Hepatocyte (in vitro differentiated cells): ENCODE data around the gene ADAMTS14.

ENCODE experiments used
- EZH2 ChIP-seq: fragments of 200-600 bp; sonication (generic); IDR thresholded peaks from 2 replicates; pipeline ENCODE4 v1.6.1; 2016; ENCODE audit warnings: antibody characterized with exemption, mild to moderate bottlenecking, borderline replicate concordance
- TF ChIP-seq, protein P1 (sequence below): fragments of 200-600 bp; sonication (generic); IDR thresholded peaks from 2 replicates; pipeline ENCODE4 v1.5.1; 2016; ENCODE audit warnings: antibody characterized with exemption, mild to moderate bottlenecking; ENCODE audit not compliant: poor library complexity

DNA sequence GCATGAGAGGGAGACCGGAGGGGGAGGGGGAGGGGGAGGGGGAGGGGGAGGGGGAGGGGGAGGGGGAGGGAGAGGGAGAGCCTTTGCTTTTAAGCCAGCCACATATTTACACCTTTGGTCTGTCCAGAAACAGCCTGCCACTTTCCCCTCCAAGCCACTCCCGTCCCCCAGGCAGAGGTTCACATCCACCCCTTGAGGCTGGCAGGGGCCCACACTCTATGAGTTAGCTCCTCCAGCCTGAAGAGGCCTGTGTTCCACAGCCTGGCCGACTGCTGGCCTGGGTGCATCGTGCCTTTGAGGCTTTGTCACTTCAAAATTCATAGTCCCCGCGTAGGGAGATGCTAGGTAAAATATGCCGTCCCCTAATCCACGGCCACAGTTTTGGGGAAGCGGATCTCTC lies 16.5 kb downstream of the ADAMTS14 start:
- TF ChIP-seq, protein P1, sequence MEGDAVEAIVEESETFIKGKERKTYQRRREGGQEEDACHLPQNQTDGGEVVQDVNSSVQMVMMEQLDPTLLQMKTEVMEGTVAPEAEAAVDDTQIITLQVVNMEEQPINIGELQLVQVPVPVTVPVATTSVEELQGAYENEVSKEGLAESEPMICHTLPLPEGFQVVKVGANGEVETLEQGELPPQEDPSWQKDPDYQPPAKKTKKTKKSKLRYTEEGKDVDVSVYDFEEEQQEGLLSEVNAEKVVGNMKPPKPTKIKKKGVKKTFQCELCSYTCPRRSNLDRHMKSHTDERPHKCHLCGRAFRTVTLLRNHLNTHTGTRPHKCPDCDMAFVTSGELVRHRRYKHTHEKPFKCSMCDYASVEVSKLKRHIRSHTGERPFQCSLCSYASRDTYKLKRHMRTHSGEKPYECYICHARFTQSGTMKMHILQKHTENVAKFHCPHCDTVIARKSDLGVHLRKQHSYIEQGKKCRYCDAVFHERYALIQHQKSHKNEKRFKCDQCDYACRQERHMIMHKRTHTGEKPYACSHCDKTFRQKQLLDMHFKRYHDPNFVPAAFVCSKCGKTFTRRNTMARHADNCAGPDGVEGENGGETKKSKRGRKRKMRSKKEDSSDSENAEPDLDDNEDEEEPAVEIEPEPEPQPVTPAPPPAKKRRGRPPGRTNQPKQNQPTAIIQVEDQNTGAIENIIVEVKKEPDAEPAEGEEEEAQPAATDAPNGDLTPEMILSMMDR = no peak
- TF ChIP-seq EZH2 = no peak
